CD4-positive, alpha-beta T cell treated with Interferon gamma for 1 hour (primary cell): ENCODE data around the gene MIB1.

ENCODE experiments used
- DNase-seq: peaks from one replicate; pipeline ENCODE4 v3.0.0-alpha.2; 2020

The MIB1 gene

DNA sequence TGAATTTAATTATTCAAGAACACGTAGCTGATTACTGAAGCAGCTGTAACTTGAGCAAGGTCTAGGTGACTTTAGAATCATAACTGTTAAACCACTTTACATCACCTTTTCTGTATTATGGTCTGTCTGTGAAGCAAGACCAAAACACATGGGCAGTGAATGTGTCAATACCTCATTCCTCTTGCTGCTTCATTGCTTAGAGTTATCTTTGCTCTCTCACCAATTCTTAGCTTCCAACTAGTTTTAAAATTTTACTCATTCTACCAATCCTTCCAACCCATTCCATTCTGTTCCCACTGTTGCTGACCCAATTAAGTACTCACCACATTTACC, 80.2 kb downstream of the MIB1 start:
- no peak for DNase-seq

GRCh38 chr18:21823848-21824247, 83.3 kb downstream of the MIB1 start:
- DNase-seq, result no peak

DNA sequence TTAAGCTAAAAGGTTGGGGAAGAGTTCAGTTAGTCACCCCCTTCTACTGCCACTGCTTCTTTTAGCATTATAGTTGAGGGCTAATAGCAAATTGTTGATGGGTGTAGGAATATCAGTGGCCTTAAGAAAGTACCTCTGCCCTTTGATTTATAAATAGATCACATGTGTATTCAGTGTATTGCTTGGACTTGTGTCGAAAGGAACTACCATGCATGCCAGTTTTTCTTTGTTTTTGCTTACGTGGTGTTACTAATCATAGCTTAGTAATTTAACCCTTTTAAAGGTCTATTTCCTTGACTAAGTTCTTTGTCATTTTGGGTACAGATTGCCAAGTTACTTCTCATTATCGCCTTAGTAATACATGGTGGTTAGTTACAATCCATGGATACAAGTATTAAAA, 85.6 kb downstream of the MIB1 start:
- DNase-seq, result no peak

GRCh38 chr18:21826641-21827302, 86.2 kb downstream of the MIB1 start:
- DNase-seq, result no peak

DNA sequence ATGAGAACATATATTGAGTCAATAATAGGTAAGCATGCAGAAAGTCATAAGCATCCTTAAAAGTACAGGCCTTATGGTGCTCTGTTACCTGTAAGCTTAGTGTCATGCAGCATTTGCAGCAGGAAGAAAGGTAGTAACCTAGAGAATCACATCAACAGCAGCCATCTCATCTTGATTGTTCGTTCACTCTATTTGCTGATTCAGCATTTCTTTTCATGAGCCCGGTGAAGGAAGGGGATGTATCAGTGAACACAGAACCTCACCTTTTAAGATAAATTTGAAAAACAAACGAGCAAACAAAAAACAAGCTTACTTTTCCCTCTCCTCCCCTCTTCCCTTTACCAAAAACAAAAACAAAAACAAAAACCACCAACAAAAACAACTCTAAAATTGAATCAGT, 89.9 kb downstream of the MIB1 start:
- DNase-seq, result no peak

DNA sequence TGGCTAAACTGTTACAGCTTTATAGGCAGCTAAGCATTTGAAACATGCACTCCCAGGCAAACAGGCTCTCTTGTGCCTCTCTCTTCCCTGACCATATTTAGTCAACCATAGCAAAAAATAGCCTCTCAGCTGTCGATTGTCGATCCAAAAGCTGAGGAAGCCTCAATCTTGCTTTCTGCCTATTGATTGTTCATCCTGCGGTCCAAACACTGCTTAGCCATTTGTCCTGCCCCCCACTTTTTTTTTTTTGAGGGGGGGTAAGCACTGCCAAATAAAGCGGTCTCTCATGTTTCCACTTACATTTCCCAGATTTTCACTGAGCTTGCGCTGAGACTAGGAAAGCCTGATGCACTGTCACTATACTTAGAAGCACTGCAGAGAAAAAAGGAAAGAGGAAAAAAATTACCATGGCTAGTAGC, 90.8 kb downstream of the MIB1 start:
- no peak for DNase-seq

DNA sequence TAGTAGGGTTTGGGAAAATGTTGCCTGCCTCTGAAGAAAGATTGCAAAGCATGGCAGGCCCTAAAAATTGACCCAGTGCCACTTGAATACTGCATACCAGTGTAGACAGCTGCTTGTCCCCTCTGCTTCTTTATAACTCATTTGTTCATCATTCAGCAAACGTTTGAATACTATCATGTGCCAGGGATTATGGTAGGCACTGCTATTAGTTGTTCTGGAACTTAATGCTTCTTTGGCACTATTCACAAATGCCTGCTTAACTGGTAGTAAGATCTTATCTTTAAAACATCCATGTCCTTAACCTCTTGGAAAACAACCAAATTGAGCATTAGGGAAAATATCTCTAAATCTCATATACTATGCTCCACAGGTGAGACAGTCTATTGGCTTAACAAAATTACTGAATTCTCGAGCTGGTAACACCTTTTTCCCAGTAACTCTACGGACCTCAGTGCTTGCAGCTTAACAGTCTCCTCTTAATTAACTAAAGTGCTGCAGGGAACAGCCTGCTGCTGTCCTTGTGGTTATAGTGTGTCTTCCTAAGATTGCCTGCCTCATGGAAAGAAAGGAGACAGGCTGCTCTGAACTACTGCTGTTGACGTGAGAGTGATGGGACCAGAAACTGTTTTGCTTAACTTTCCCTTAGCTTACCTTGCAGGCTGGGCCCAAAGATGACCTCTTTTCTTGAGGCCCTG, 93.2 kb downstream of the MIB1 start:
- no peak for DNase-seq

GRCh38 chr18:21834299-21834660, 93.7 kb downstream of the MIB1 start:
- no peak for DNase-seq

GRCh38 chr18:21841570-21841969, 101.0 kb downstream of the MIB1 start:
- DNase-seq, result no peak

DNA sequence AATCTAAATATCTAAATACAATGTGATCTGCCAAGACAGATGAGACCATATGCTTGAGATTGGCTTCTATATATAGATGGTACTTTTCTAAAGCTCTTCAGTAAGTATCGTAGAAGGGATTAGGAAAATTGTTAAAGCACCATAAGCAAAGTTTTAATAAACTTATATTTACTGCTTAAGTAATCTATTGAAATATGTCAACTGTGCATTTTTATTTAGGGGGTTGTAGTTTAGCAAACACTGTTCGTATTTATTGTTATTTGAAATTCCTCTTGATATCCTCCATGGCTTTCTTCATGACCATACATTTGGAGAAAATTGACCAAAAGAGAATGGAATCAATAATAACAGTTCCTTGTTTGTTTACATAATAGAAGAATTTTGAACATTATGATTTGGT, 102.7 kb downstream of the MIB1 start:
- no peak for DNase-seq

DNA sequence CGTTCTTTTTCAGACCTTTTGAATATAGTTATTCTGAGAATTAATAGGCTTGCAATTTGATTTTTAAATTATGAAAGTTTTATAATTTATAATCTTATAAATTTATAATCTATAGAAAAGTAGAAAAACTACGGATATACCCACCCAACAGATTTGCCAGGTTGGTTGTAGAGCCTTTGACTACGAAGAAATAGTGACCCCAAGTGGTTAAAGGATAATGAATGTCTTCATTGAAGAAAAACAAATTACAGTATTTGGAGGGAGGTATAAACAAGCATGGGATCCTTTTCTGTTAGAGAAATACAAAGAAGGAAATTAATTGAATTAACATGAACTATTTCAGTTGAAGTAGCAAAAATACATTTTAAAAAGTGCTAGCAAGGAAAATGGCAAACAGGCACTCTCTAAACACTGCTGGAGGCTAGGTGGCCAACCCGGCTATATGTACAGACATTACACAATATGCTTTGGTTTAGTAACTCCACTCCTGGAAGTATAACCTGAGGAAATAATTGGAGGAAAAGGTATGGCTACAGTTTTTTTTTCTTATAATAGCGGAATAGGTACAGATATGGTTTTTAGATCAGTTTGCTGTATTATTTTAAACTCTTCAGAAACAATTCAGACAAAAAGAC, 110.9 kb downstream of the MIB1 start:
- DNase-seq, result no peak

DNA sequence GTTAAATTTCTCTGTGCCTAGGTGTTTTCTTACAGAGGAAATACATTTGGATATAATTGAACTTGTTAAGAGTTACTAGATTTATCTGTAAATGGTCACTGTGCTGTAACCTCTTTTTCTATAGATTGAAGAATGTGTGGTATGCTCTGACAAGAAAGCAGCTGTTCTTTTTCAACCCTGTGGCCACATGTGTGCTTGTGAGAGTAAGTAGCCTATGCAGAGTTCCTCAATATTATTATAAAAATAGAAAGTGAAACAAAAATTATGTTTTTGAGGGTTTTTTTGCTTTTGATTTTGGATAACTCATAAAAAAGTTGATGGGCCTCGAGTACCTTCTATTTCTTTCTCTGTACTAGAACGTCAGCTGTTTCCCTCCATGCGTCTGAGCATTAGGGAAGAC, 112.4 kb downstream of the MIB1 start:
- DNase-seq, result no peak

GRCh38 chr18:21853775-21854552, 113.4 kb downstream of the MIB1 start:
- no peak for DNase-seq

DNA sequence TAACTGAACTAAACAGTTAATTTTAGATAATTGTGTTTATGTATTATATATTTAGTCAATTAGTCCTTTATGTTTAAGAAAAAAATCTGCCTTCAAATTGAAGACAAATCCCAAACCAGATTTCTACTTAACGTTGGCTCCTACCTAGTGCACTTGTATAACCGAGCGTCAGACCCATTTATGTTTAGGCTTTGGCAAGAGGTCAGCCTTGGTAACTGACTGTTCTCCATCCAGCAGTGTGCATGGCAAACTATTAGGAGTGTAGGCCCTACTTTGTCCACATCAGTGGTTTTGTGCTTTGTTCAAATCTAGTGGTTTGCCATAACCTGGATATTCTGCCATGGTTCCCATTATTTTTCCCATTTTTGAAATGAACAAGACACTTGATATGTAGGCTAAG, 114.8 kb downstream of the MIB1 start:
- no peak for DNase-seq

GRCh38 chr18:21857871-21858270, 117.3 kb downstream of the MIB1 start:
- no peak for DNase-seq

DNA sequence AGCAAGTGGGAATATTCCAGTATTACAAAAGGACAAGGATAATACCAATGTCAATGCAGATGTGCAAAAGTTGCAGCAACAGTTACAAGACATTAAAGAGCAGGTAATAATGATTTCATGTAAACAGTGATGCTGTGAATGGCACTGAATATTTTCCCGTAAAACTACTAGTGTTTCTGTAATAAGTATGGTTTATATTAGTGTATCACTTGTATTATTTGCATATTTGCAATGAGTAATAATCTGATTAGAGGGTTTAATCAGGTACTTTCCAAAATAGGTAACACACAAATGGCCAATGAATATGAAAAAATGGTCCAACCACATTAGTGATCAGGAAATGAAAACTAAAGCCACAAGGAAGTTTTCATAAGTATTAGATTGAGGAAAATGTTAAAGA, 118.0 kb downstream of the MIB1 start:
- DNase-seq, result no peak

GRCh38 chr18:21864386-21864785, 123.8 kb downstream of the MIB1 start:
- no peak for DNase-seq

- DNase-seq, result no peak
Observed at GRCh38 chr18:21865043-21865442, 124.5 kb downstream of the MIB1 start.

DNA sequence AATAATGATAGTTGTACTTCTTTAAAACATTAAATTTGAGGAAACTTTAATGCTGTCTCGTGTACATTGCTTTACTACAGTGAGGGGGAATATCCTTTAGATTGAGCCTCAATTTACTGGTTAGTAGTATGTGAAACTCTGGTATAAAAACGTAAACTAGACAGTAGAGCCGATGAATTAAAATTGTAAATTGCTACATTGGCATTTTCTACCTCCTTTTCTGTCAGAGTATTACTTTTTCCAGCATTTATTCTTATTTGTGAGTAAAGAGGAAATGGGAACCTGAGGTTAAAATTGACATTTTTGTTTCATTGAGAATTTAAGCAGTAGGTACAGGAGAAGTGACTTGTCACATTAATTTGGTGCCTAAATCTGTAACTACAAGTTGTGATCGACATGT, 128.2 kb downstream of the MIB1 start:
- DNase-seq, result no peak

GRCh38 chr18:21889570-21889969, 149.0 kb downstream of the MIB1 start:
- no peak for DNase-seq

- no peak for DNase-seq
Observed at GRCh38 chr18:21894619-21895367, 154.2 kb downstream of the MIB1 start.

GRCh38 chr18:21896732-21897336, 156.2 kb downstream of the MIB1 start:
- DNase-seq, result no peak

DNA sequence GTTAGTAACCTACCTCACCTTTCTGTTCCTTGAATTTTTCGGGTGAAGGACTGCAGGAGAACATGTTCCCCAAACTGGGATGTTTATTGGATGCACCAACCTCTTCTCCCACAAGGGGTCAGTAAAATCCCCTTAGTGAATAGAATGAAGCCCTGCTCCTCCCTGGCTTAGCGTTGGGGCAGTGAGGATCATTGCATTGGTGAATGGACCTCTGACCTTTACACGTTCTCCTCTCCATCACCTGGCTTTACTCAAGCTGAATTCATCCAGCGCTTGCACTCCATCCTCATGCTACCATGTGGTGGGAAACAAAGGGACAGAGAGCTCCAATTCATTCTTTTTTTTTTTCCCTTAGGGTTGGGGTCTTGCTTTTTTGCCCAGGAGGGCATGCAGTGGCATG, 157.2 kb downstream of the MIB1 start:
- no peak for DNase-seq
